Measurements from ENCODE around the gene NTSR2.

NTSR2 gene, protein sequence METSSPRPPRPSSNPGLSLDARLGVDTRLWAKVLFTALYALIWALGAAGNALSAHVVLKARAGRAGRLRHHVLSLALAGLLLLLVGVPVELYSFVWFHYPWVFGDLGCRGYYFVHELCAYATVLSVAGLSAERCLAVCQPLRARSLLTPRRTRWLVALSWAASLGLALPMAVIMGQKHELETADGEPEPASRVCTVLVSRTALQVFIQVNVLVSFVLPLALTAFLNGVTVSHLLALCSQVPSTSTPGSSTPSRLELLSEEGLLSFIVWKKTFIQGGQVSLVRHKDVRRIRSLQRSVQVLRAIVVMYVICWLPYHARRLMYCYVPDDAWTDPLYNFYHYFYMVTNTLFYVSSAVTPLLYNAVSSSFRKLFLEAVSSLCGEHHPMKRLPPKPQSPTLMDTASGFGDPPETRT

DNA sequence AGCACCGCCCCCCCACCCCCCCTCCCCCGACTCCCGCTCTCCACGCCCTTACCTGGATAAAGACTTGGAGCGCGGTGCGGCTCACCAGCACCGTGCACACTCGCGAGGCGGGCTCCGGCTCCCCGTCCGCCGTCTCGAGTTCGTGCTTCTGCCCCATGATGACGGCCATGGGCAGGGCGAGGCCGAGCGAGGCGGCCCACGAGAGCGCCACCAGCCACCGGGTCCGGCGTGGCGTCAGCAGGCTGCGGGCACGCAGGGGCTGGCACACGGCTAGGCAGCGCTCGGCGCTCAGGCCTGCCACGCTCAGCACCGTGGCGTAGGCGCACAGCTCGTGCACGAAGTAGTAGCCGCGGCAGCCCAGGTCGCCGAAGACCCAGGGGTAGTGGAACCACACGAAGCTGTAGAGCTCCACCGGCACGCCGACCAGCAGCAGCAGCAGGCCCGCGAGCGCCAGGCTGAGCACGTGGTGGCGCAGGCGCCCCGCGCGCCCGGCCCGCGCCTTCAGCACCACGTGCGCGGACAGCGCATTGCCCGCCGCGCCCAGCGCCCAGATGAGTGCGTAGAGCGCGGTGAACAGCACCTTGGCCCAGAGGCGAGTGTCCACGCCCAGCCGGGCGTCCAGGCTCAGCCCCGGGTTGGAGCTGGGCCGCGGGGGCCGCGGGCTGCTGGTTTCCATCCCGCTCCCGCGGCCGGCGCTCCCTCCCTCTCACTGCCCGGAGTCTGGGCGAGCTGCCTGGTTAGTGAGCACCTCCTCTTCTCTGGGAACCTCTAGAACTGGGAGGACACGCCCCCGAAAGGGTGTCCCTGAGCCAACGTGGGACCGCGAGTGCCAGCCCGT, at the start of gene NTSR2:
TSS of gene NTSR2 (minus strand) at position 742 of the 838 bp plus-strand sequence. CDS start at position 676, 66 bp downstream.
- in situ Hi-C loops (cut with HindIII; ENCODE audit: low sequenced_read_pairs): no loop called here

DNA sequence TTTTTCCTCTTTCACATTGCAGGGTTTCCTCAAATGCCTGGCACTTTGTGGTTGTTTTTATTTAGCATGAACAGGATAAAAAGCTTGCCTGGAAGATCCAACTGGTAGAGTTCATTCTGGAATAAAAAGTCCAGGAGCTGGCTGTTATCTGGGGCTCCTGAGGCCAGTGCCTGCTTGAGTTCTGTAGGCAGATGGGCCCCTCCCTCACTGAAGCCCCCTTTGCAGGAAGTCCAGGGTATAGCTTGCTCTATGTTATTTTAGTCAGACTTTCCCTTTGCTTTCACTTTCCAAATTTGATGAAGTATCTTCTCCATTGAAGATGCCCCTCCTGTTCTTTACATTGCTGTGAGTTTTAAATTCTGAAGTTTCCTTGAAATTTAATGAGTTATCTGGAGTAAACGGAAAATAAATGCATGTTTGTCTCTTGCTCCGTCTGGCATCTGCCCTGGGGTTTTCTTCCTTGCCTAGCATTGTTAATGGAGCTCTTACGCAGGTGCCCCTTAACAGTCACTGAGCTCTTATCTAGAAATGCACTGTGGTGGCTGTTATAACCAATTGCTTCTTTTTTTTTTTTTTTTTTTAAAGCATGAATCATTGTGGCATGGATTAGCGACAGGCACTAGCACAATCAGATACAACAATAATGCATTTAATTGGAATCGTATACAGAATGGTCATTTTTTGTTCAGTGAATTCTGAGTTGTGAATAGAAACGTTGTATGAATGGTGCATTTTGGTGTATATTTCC, 49.4 kb upstream of the NTSR2 start:
- in situ Hi-C loops (cut with HindIII; ENCODE audit: low sequenced_read_pairs): no loop called here

DNA sequence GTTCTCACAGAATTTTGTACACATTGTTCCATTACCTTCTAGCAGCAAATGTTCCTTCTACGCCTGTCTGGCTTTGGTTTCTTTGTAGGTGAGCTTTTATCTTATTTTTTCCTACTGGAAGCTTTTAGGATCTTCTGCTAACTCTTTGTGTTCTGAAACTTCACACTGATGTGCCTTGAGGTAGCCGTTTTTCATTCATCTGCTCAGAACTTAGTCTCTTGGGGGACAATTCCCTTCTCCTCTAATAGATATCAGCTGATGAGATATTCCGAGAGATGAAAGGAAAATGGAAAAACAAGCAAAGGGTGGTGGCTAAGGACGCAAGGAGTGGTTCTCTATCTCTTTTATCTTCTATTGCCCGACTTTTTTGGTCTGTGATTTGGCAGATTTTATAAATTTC, 48.6 kb upstream of the NTSR2 start:
- in situ Hi-C loops (cut with HindIII; ENCODE audit: low sequenced_read_pairs): no loop called here

DNA sequence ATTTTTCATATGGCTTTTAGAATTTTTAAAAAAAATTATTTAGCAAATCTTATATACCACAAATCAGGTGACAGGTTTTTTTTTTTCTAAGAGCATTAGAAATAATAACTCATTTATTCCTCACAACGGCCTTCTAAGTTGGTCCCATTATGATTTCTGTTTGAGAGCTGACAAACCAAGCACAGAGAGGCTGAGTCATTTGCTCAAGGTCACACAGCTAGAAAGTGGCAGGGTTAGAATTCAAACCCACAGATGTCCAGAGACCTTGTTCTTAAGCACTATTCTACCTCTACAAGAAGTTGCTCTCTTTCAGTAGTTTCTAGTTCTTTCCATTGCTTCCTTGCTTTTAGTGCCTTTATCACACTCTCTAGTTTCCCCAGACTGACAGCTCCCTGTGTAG, 47.6 kb upstream of the NTSR2 start:
- in situ Hi-C loops (cut with HindIII; ENCODE audit: low sequenced_read_pairs): no loop called here

DNA sequence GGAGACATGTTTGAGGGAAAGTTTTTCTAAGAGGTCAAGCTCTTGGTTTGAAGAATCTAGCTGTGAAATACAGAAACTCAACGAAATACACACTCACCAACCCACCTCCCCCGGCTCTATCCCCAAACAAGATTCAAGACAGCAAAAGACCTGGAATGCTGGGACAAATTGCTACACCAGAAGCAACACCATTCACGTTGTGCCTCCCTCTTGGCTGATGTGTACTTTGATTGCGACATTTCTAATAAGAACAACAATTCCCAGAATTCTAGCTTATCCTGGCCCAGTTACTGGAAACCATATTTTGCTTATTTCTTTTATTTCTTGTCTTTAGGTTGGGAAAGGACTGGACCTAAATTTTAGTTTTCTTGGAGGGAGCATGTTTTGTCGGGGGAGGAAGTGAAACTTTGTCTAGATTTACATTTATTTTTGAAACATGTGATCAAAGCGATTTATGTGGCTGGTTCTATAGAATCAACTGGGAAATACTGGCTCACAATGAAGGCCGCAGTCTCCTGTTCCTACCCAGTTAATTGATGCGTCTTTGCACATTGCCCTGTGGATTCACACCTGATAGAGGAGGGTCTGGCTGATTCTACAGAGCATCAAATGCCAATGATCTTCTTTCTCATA, 46.8 kb upstream of the NTSR2 start:
- in situ Hi-C loops (cut with HindIII; ENCODE audit: low sequenced_read_pairs): no loop called here

DNA sequence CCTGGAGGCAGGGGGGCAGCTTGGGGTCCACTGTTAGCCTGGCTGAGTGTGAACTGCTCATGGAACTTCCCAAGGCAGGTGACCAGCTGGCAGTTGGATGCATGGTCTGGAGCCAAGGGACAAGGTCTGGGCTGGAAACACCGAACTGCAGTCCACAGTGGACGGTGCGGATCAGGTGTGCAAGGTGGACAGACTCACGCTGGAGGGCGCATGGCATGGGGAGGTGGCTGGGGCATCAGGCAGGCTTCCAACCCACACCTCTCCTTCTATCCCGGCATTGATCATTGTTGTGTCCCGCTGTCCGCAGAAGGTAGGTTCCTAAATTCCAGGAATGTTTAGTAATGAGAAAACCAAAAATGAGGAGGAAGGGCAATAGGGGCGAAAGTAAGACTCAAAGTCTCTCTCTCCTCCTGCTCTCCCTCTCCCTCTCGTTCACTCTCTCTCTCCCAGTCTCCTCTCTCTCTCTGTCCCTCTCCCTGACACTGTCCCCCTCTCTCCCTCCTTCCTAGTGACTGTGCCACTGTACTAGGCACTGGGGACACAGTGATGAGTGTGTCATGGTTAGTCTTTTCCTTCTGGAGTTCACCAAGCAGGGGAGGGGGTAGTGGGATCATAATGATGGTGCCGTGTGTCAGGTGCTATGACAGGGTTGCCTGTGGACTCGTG, 46.1 kb upstream of the NTSR2 start:
- in situ Hi-C loops (cut with HindIII; ENCODE audit: low sequenced_read_pairs): no loop called here

DNA sequence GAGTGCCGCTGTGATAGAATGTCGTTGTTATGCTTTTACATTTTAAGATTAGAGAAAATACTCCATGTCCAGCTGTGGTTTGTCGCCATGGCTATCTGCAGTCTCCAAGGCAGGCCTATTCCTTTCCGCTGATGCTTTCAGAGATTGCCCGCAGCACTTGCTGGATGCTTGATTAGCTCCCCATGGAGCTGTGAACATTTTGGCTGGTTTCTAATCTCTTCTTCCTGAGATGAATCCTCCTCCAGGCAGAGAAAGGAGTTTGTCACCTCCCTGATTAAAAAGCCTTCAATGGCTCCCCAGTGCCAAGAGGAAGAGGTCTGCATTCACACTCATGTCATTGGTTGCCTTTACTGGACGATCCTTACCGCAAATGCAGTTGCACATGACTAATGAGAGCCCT, 43.8 kb upstream of the NTSR2 start:
- in situ Hi-C loops (cut with HindIII; ENCODE audit: low sequenced_read_pairs): no loop called here

DNA sequence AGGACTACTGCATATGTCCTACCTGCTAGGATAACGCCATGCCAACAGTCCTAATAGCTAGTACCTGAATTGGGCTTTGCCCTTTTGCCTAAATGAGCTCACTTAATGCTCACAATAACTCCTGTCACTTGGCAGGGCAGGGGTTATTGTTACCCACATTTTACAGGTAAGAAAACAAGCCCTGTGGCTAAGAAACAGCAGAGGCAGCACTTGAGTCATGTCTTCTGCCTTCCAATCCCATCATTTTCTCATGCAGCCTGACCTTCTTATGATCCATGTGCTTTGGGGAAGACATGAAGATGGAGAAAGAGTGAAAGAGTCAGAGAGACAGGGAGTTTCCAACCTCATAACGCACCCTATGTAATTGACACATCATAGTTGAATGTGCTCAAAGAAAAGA, 42.9 kb upstream of the NTSR2 start:
- in situ Hi-C loops (cut with HindIII; ENCODE audit: low sequenced_read_pairs): no loop called here

DNA sequence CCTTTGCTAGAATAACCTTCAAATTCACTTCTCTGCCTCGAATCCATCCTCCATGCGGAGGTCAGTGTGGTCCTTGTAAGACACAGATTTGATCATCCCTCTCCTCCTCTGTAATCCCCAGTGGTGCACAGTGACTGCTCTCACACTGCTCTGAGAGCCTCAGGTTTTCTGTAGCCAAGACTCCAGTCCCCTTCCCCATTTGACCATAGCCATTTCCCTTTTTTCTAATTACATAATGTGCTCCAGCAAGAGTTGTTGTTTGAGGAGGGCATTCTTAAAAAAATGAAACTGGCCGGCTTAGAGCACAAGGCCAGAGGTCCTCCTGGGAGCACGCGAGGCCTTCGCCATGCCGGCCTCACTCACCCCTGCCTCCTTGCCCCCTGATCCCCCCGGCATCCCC, 41.8 kb upstream of the NTSR2 start:
- in situ Hi-C loops (cut with HindIII; ENCODE audit: low sequenced_read_pairs): no loop called here

DNA sequence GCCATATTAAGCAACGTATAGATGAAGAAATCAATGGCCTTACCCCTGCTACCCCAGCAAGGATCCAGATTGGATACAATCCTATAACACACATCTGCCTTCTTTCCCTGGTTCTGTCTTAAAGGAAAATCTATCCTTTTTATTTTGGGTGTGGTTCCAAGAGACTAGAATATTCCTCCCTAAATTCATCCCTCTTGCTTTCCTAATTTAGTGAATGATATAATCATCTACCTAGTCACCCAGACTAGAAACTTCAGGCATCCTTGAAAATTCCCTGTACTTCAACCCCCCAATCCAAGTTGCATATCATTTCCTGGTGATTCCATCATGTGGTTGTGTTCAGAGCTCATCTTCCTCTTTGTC, 41.3 kb upstream of the NTSR2 start:
- in situ Hi-C loops (cut with HindIII; ENCODE audit: low sequenced_read_pairs): no loop called here

DNA sequence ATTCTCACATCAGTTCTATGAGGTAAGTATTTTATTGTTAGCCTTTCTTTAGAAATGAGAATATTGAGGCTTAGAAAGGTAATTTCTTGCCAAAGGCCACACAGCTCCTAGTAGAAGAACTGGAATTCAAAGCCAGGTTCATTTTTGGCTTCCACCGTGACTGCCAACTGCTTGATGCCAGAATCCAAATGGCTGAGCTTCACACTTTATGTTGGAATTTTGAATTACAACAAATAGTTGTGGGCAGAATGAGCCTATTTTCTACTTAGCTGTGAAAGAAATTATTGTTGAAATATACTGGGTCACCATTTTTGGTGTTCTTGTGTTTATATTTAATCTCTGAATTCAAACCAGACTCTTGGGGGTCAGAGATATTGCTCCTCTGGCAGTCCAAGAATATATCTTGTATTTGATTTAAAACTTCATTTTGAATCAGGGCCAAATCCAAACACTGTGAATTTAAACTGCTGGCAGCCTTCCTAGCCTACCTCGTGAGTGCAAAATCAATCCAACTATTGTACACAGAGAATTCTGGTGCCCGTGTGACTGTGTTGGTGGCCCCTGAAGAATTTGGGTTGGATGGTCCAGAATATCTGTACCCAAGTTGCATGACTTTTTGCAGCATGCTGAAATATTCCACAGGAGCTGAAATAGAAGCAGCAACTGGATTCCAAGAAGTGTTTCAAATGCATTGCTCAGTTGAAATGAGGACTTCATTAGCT, 40.8 kb upstream of the NTSR2 start:
- in situ Hi-C loops (cut with HindIII; ENCODE audit: low sequenced_read_pairs): no loop called here

DNA sequence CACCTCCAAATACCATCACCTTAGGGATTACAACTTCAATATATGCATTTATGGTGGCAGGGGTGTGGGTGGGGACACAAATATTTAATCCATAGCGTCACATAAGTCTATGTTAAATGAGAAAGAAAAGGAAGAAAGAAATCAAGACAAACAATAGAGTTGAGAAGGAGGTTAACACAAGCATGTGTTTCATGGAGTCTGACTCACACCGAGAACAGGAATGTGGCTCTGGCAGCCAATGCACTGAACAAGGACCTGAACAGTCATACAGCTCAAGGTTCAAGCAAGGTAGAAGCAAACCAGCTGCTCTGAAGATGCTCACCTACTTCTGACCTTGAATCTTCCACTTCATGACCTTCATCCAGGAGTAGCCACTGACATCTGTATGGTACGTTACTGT, 40.2 kb upstream of the NTSR2 start:
- in situ Hi-C loops (cut with HindIII; ENCODE audit: low sequenced_read_pairs): no loop called here

DNA sequence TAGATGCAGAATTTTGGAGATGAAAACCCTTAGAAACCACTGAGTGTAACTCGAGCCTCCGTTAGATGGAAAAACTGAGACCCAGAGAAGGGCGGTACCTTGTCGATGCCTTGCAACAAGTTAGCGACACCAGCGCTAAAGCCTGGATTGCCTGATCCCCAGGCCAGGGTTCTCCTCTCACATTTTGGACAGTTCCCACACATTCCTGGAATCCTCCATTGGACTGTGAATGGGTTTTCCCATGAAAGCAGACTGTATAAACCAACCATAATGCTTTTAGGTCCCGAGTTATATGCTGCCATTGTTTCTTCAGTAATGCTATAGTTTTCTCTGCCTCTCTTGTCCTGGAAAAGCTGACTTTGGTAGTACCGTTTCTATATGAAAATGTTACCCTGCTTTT, 39.3 kb upstream of the NTSR2 start:
- in situ Hi-C loops (cut with HindIII; ENCODE audit: low sequenced_read_pairs): no loop called here

DNA sequence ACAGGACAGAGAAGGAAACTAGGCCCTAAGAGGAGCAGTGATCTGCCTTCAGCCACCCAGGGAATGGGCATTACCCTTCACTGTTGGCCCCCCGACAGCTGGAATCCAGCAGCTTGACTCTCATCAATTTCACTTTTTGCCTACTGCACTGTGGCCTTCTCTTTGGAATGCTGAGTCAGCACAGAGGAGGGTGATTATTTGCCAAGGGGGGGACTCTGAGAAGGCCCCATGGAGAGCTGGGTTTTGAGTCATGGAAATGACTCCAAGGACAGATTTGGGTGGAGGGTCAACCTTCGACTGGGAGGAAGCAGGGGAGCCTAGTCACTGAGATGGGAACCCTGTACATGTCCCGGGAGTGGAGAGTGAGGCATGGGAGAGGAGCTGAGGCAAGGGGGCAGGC, 38.1 kb upstream of the NTSR2 start:
- in situ Hi-C loops (cut with HindIII; ENCODE audit: low sequenced_read_pairs): no loop called here

DNA sequence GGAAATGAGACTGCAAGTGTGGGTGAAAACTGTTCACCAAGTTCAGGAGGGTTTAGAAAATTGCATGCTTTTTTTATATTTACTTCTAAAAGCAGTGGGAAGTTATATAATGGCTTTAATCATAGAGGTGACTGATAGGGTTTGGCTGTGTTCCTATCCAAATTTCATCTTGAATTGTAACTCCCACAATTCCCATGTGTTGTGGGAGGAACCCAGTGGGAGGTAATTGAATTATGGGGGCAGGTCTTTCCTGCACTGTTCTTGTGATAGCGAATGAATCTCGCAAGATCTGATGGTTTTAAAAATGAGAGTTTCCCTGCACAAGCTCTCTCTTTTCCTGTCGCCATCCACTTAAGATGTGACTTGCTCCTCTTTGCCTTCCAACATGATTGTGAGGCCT, 35.7 kb upstream of the NTSR2 start:
- in situ Hi-C loops (cut with HindIII; ENCODE audit: low sequenced_read_pairs): no loop called here

DNA sequence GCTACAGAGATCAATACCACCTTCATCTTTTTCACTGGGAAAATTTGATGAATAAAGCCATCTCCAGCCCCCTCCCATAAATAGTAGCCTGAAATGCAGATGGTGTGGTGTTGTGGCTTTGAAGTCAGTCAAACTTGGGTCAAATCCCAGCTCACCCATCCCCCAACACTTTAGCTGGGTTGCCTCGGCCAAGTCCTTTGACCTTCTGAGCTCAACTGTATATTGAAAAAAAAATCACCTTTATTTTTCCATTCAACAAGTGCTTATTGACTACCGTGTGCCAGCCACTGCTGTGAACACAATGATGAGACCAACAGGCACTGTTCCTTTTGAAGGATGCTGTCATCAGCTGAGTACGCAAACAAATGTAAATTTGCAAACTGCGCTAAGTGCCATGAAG, 35.1 kb upstream of the NTSR2 start:
- in situ Hi-C loops (cut with HindIII; ENCODE audit: low sequenced_read_pairs): no loop called here

DNA sequence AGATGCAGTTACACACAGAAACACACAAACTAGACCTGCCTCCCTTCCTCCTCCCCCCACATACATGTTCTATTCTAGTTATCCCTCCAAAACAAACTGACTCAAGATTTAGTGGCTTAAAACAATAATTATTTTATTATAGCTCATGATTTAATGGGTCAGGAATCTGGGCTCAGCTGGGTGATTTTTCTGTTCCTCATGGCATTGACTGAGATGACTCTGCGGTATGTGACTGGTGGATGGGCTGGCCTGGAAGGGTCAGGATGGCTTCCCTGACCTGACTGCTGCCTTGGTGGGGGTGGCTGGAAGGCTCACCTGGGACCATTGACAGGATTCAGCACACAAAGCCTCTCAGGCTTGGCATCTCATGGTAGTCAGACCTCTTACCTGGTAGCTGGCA, 33.7 kb upstream of the NTSR2 start:
- in situ Hi-C loops (cut with HindIII; ENCODE audit: low sequenced_read_pairs): no loop called here

DNA sequence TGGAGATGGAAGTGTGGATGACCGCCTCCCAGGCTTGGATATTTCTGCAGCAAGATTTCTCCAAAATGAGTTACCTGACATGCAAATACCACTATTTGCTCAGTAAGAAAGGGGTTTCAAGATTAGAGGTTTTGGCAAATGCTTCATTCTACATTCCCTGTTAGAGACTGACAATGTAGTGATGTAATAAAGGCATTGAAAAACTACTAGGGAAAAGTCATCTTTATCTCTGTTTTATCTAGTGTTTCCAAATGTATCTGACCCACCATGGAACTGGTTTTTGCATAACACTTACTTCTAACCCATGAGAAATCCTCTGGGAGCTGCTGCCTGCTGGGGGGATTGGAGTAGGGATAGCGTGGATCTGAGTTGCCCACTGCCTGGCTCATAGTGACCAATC, 33.0 kb upstream of the NTSR2 start:
- in situ Hi-C loops (cut with HindIII; ENCODE audit: low sequenced_read_pairs): no loop called here

DNA sequence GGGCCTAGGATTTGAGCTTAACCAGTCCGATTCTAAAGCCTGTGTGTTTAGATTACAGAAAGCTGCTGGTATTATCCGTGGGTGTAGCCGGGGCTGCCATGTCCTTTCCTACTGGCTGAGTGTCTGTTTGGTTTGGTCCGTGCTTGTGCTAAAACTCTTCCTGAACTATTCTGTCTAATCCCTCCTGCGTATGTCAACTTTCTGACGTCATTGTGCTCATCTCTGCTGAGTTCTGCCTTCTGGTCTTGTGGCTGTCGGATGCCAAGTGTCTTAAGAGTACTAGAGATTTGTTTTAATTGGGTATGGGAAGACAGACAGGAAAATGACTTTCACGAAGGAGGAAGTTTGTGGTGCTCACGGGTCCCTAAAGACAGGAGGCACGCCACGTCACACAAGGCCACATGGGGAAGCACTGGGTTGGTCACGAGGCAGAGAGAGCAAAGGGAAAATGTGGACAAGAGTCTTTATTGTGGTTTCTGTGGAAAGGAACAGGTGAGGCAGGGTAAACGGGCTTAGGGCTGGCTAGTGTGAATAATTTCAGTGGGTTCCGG, 31.8 kb upstream of the NTSR2 start:
- in situ Hi-C loops (cut with HindIII; ENCODE audit: low sequenced_read_pairs): no loop called here

DNA sequence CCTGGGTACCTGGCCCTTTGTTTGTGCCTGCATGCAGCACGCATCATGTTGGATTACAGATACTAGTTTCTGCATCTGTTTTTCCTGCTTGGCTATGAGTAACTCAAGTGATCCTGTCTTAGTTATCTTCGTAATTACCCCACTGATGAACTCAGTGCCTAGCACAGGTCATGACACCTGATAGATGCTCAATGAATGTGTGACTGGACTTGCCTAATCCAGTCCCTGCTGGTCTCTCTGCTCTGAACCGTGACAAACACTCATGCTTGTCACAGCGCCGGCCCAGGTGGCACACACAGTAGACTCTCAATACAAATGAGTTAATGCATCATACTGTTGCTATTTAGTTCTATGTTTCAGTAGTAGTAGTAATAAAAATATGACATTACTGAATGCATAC, 31.2 kb upstream of the NTSR2 start:
- in situ Hi-C loops (cut with HindIII; ENCODE audit: low sequenced_read_pairs): no loop called here
